ENCODE results near the gene POLR2A. TPM values are rescaled to one million over a fixed set of nuclear protein-coding genes. Genes with fewer than 3 reads are reported as not detected.
"Not testable (repeated sequence)": the region's sequence is repeated elsewhere in the genome, so short reads cannot be mapped to it uniquely, and the experiment has no call there.

Gene POLR2A
- polyA plus RNA-seq, 3 donors = 12.1 to 27.9 (median 25.4) TPM

GRCh38 chr17:7470457-7470973 lies 13.7 kb upstream of the POLR2A start:
- H3K4me3 ChIP-seq (replicated peaks in 1 of 3; ENCODE audit: low read depth in 2 of 3, low read length in 3 of 3); H3K27ac Mint-ChIP-seq; H3K4me3 Mint-ChIP-seq; H3K4me2 ChIP-seq (replicated peaks; ENCODE audit: extremely low read depth, low read length, poor library complexity, severe bottlenecking); H3K27me3 Mint-ChIP-seq (ENCODE audit: low read depth in 3 of 3); H3K9me3 Mint-ChIP-seq; H3K27me3 ChIP-seq (ENCODE audit: control insufficient read depth in 2 of 2, insufficient read depth in 2 of 2, low read length in 2 of 2); H3K9ac ChIP-seq (ENCODE audit: insufficient read depth, low read length, poor library complexity, severe bottlenecking); H3K36me3 ChIP-seq (replicated peaks in 1 of 2; ENCODE audit: control insufficient read depth in 1 of 2, insufficient read depth in 2 of 2, low read length in 2 of 2); H4K20me1 ChIP-seq (ENCODE audit: insufficient read depth, low read length); DNase-seq; H3K9me3 ChIP-seq (replicated peaks in 1 of 2; ENCODE audit: control insufficient read depth in 1 of 2, insufficient read depth in 1 of 2, low read length in 2 of 2); intact Hi-C loops (cut with micrococcal nuclease); H3K27ac ChIP-seq (ENCODE audit: low read depth in 1 of 2, low read length in 2 of 2); H2AFZ ChIP-seq (ENCODE audit: insufficient read depth, low read depth, low read length, poor library complexity, severe bottlenecking): not testable (repeated sequence)
- Mint-ChIP-seq H3K4me1 (peaks cover 38% of the 10 kb centered on the region), H3K36me3 (peaks cover 9 to 19% of the 10 kb centered on the region in 2 donors)
- H3K79me2 ChIP-seq (ENCODE audit: insufficient read depth, low read length) = peaks cover 50% of the 10 kb centered on the region
- peaks cover 31 to 42% of the 10 kb centered on the region in 2 donors for H3K4me1 ChIP-seq (ENCODE audit: control insufficient read depth in 1 of 2, insufficient read depth in 2 of 2, low read length in 2 of 2)
- WGBS (ENCODE audit: insufficient coverage) = 100% methylated on average over 1 of the region's 8 CpGs

GRCh38 chr17:7471729-7472128 lies 12.4 kb upstream of the POLR2A start:
- Mint-ChIP-seq H3K36me3 (peaks cover 12 to 13% of the 10 kb centered on the region in 2 donors), H3K4me3 (no peak overlapping the region), H3K9me3 (no peaks in the 10 kb centered on the region), H3K4me1 (peaks cover 43% of the 10 kb centered on the region), H3K27ac (no peak overlapping the region), H3K27me3 (ENCODE audit: low read depth in 3 of 3) (no peaks in the 10 kb centered on the region)
- Histone ChIP-seq H3K27ac (ENCODE audit: low read depth in 1 of 2, low read length in 2 of 2) (no peak overlapping the region), H3K79me2 (ENCODE audit: insufficient read depth, low read length) (peaks cover 63% of the 10 kb centered on the region), H3K4me1 (ENCODE audit: control insufficient read depth in 1 of 2, insufficient read depth in 2 of 2, low read length in 2 of 2) (peaks cover 36 to 43% of the 10 kb centered on the region in 2 donors), H2AFZ (ENCODE audit: insufficient read depth, low read depth, low read length, poor library complexity, severe bottlenecking) (no peak overlapping the region), H3K4me2 (replicated peaks; ENCODE audit: extremely low read depth, low read length, poor library complexity, severe bottlenecking) (no peak overlapping the region), H4K20me1 (ENCODE audit: insufficient read depth, low read length) (peaks cover 5% of the 10 kb centered on the region), H3K36me3 (replicated peaks in 1 of 2; ENCODE audit: control insufficient read depth in 1 of 2, insufficient read depth in 2 of 2, low read length in 2 of 2) (peaks cover 0 to 7% of the 10 kb centered on the region in 2 donors), H3K9ac (ENCODE audit: insufficient read depth, low read length, poor library complexity, severe bottlenecking) (no peak overlapping the region), H3K9me3 (replicated peaks in 1 of 2; ENCODE audit: control insufficient read depth in 1 of 2, insufficient read depth in 1 of 2, low read length in 2 of 2) (no peaks in the 10 kb centered on the region), H3K4me3 (replicated peaks in 1 of 3; ENCODE audit: low read depth in 2 of 3, low read length in 3 of 3) (no peak overlapping the region), H3K27me3 (ENCODE audit: control insufficient read depth in 2 of 2, insufficient read depth in 2 of 2, low read length in 2 of 2) (no peaks in the 10 kb centered on the region)
- no peak for DNase-seq
- no peak for TF ChIP-seq CTCF (IDR thresholded peaks at IDR 0.05)
- intact Hi-C loops (cut with micrococcal nuclease) = no loop called here
- WGBS (ENCODE audit: insufficient coverage) = 71% methylated on average over 2 of the region's 2 CpGs

- H3K9ac ChIP-seq (ENCODE audit: insufficient read depth, low read length, poor library complexity, severe bottlenecking); H3K4me2 ChIP-seq (replicated peaks; ENCODE audit: extremely low read depth, low read length, poor library complexity, severe bottlenecking); intact Hi-C loops (cut with micrococcal nuclease); H3K9me3 ChIP-seq (replicated peaks in 1 of 2; ENCODE audit: control insufficient read depth in 1 of 2, insufficient read depth in 1 of 2, low read length in 2 of 2); H3K36me3 Mint-ChIP-seq; DNase-seq; H3K4me3 ChIP-seq (replicated peaks in 1 of 3; ENCODE audit: low read depth in 2 of 3, low read length in 3 of 3); H3K27me3 ChIP-seq (ENCODE audit: control insufficient read depth in 2 of 2, insufficient read depth in 2 of 2, low read length in 2 of 2); H2AFZ ChIP-seq (ENCODE audit: insufficient read depth, low read depth, low read length, poor library complexity, severe bottlenecking); H3K9me3 Mint-ChIP-seq; H3K27ac ChIP-seq (ENCODE audit: low read depth in 1 of 2, low read length in 2 of 2); H3K27me3 Mint-ChIP-seq (ENCODE audit: low read depth in 3 of 3); H4K20me1 ChIP-seq (ENCODE audit: insufficient read depth, low read length); H3K36me3 ChIP-seq (replicated peaks in 1 of 2; ENCODE audit: control insufficient read depth in 1 of 2, insufficient read depth in 2 of 2, low read length in 2 of 2); H3K4me3 Mint-ChIP-seq: not testable (repeated sequence)
- Histone ChIP-seq H3K79me2 (ENCODE audit: insufficient read depth, low read length) (peaks cover 73% of the 10 kb centered on the region), H3K4me1 (ENCODE audit: control insufficient read depth in 1 of 2, insufficient read depth in 2 of 2, low read length in 2 of 2) (peaks cover 43 to 56% of the 10 kb centered on the region in 2 donors)
- 17% methylated on average over 5 of the region's 8 CpGs for WGBS (ENCODE audit: insufficient coverage)
- peaks cover 52% of the 10 kb centered on the region for H3K4me1 Mint-ChIP-seq
- peak overlapping the region in 4 of 7 donors; percentile 45 to 88 (median 59) for H3K27ac Mint-ChIP-seq
Observed at GRCh38 chr17:7474767-7475166, 9.4 kb upstream of the POLR2A start.

All from CD14-positive monocyte (primary cell).